ENCODE results near the gene FYCO1. TPM values are rescaled to one million over a fixed set of nuclear protein-coding genes. Genes with fewer than 3 reads are reported as not detected.

Gene FYCO1
- total and polyA plus RNA-seq, 2 experiments from 2014 or later, result 7.5 to 23.0 TPM

DNA sequence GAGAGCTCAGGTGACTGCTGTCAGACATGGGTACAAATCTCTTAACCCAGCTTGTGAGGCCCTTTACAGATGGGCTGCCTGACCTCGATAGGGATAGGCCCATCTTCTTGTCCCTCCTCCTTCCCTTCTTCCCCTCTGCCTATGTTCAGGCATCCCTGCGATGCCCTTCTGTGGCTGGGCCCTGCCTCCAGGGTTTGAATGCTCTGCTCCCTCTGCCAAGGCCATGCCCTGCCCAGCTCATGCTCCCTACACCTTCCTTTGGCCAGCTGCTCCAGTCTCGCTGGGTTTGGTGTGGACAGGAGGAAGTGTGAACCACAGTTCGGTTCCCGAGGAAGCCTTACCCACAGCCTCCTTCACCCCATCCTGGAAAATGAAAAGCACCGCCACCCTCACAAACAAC is 4.3 kb downstream of the FYCO1 start:
- no peak overlapping the region for H3K4me3 ChIP-seq
- peaks cover 85% of the 10 kb centered on the region for H3K79me2 ChIP-seq
- H3K4me2 ChIP-seq, result no peak overlapping the region
- no peaks in the 10 kb centered on the region for H3K9me2 ChIP-seq (replicated peaks; ENCODE audit: insufficient read depth)
- no peaks in the 10 kb centered on the region for H3K27me3 ChIP-seq
- H3K36me3 ChIP-seq (replicated peaks; ENCODE audit: insufficient read depth, low read depth), result no peaks in the 10 kb centered on the region
- TF ChIP-seq, protein P1, sequence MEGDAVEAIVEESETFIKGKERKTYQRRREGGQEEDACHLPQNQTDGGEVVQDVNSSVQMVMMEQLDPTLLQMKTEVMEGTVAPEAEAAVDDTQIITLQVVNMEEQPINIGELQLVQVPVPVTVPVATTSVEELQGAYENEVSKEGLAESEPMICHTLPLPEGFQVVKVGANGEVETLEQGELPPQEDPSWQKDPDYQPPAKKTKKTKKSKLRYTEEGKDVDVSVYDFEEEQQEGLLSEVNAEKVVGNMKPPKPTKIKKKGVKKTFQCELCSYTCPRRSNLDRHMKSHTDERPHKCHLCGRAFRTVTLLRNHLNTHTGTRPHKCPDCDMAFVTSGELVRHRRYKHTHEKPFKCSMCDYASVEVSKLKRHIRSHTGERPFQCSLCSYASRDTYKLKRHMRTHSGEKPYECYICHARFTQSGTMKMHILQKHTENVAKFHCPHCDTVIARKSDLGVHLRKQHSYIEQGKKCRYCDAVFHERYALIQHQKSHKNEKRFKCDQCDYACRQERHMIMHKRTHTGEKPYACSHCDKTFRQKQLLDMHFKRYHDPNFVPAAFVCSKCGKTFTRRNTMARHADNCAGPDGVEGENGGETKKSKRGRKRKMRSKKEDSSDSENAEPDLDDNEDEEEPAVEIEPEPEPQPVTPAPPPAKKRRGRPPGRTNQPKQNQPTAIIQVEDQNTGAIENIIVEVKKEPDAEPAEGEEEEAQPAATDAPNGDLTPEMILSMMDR (IDR thresholded peaks at IDR 0.05; ENCODE audit: poor library complexity), result no peak
- no peak for TF ChIP-seq EZH2phosphoT487 (IDR thresholded peaks at IDR 0.05; ENCODE audit: low read depth, severe bottlenecking, unreplicated experiment)
- no peak for TF ChIP-seq EZH2 (IDR thresholded peaks at IDR 0.05; ENCODE audit: borderline replicate concordance)
- no peaks in the 10 kb centered on the region for H3K9me3 ChIP-seq (ENCODE audit: low read depth)
- H3K4me1 ChIP-seq (ENCODE audit: insufficient read depth), result peaks cover 46% of the 10 kb centered on the region
- no peaks in the 10 kb centered on the region for H4K20me1 ChIP-seq (ENCODE audit: insufficient read depth, poor library complexity, severe bottlenecking)
- H3K27ac ChIP-seq, result no peak overlapping the region
- H2AFZ ChIP-seq, result no peak overlapping the region
- WGBS (ENCODE audit: low lambda C conversion rate, missing lambda C conversion rate), result 97% methylated on average over 6 of the region's 6 CpGs
- DNase-seq (ENCODE audit: low spot score), result no peak

DNA sequence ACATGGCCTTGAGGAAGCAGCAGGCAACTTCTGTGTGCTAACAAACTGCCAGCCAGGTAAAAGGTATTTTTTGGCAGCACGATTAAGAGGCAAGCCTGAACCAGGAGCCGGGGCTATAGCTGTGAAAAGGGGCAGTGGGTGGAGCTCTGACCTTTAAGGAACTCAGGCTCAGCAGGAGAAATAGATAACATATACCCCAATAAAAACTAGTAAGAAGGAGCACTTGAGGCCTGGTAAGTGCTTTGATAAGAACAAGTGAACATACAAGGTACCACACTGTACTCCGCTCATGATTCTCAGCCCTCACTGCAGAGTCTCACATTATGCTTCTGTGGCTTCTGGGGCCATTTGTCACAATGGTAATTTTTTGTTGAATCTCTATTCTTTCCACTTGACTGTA is 5.4 kb downstream of the FYCO1 start:
- no peak overlapping the region for H3K4me2 ChIP-seq
- no peaks in the 10 kb centered on the region for H3K27me3 ChIP-seq
- H4K20me1 ChIP-seq (ENCODE audit: insufficient read depth, poor library complexity, severe bottlenecking), result no peaks in the 10 kb centered on the region
- H3K79me2 ChIP-seq, result peaks cover 90% of the 10 kb centered on the region
- TF ChIP-seq, protein P1 (IDR thresholded peaks at IDR 0.05; ENCODE audit: poor library complexity), result no peak
- TF ChIP-seq EZH2phosphoT487 (IDR thresholded peaks at IDR 0.05; ENCODE audit: low read depth, severe bottlenecking, unreplicated experiment), result no peak
- no peak for TF ChIP-seq EZH2 (IDR thresholded peaks at IDR 0.05; ENCODE audit: borderline replicate concordance)
- H3K9me3 ChIP-seq (ENCODE audit: low read depth), result no peaks in the 10 kb centered on the region
- H3K36me3 ChIP-seq (replicated peaks; ENCODE audit: insufficient read depth, low read depth), result no peaks in the 10 kb centered on the region
- 63% methylated on average over 3 of the region's 3 CpGs for WGBS (ENCODE audit: low lambda C conversion rate, missing lambda C conversion rate)
- no peak for DNase-seq (ENCODE audit: low spot score)
- peaks cover 58% of the 10 kb centered on the region for H3K4me1 ChIP-seq (ENCODE audit: insufficient read depth)
- no peak overlapping the region for H2AFZ ChIP-seq
- no peak overlapping the region for H3K4me3 ChIP-seq
- H3K9me2 ChIP-seq (replicated peaks; ENCODE audit: insufficient read depth), result no peaks in the 10 kb centered on the region
- no peak overlapping the region for H3K27ac ChIP-seq

DNA sequence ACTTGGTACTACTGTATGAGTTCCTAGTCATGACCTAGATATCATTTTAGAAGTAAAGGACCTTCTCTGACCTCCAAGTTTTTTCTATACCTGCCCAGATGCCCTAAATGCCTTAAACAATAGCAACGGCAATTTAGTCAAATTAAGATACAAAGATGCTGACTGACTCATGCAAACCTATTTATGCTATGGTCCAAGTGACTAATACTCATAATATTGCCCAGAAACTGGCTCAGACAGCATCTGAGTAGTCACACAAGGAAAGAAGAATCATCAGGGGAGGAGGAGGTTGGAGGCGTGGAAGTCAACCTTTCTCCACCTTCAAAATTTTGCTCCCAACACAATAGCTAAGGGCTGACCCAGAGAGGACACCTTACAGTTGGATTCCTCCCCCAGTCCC is 6.8 kb downstream of the FYCO1 start:
- H3K27me3 ChIP-seq, result no peaks in the 10 kb centered on the region
- H2AFZ ChIP-seq, result no peak overlapping the region
- no peaks in the 10 kb centered on the region for H3K9me3 ChIP-seq (ENCODE audit: low read depth)
- H3K4me1 ChIP-seq (ENCODE audit: insufficient read depth), result peaks cover 62% of the 10 kb centered on the region
- no peak overlapping the region for H3K4me3 ChIP-seq
- TF ChIP-seq EZH2 (IDR thresholded peaks at IDR 0.05; ENCODE audit: borderline replicate concordance) (no peak), EZH2phosphoT487 (IDR thresholded peaks at IDR 0.05; ENCODE audit: low read depth, severe bottlenecking, unreplicated experiment) (no peak)
- TF ChIP-seq, protein P1 (IDR thresholded peaks at IDR 0.05; ENCODE audit: poor library complexity), result no peak
- H3K9me2 ChIP-seq (replicated peaks; ENCODE audit: insufficient read depth), result no peaks in the 10 kb centered on the region
- H3K36me3 ChIP-seq (replicated peaks; ENCODE audit: insufficient read depth, low read depth), result no peaks in the 10 kb centered on the region
- WGBS (ENCODE audit: low lambda C conversion rate, missing lambda C conversion rate), result 88% methylated on average over 2 of the region's 2 CpGs
- peak overlapping the region; percentile 95 for H3K27ac ChIP-seq
- H4K20me1 ChIP-seq (ENCODE audit: insufficient read depth, poor library complexity, severe bottlenecking), result no peaks in the 10 kb centered on the region
- peak overlapping the region; percentile 10 for H3K4me2 ChIP-seq
- DNase-seq (ENCODE audit: low spot score), result peak; percentile 30
- peaks cover 79% of the 10 kb centered on the region for H3K79me2 ChIP-seq

DNA sequence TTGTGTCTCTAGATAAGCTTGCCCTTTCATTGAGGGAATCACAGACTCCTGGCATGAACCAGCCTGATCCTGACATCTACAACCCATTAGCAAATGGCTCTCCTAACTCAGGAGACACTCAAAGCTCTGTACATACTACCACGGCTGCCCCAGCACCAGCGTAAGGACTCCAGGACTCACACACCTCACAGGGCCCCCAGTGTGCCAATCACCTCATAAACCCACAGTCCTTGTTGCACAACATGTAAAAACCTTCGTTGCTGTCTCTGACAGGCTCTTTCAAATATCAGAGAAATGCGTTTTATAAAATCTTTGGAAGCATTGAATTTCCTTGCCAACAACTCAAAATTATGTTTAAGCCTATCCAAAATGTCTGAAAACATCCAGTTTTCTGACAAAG is 7.3 kb downstream of the FYCO1 start:
- H3K79me2 ChIP-seq, result peaks cover 74% of the 10 kb centered on the region
- H3K4me1 ChIP-seq (ENCODE audit: insufficient read depth), result peaks cover 66% of the 10 kb centered on the region
- no peaks in the 10 kb centered on the region for H3K36me3 ChIP-seq (replicated peaks; ENCODE audit: insufficient read depth, low read depth)

More for the DNA sequence above, 7.3 kb downstream of the FYCO1 start:
- peak overlapping the region; percentile 10 for H3K4me2 ChIP-seq
- no peak overlapping the region for H2AFZ ChIP-seq
- no peak overlapping the region for H3K4me3 ChIP-seq
- peak overlapping the region; percentile 95 for H3K27ac ChIP-seq
- no peaks in the 10 kb centered on the region for H3K9me3 ChIP-seq (ENCODE audit: low read depth)
- no peak for TF ChIP-seq EZH2phosphoT487 (IDR thresholded peaks at IDR 0.05; ENCODE audit: low read depth, severe bottlenecking, unreplicated experiment)
- no peak for TF ChIP-seq EZH2 (IDR thresholded peaks at IDR 0.05; ENCODE audit: borderline replicate concordance)
- peak; percentile 46 for DNase-seq (ENCODE audit: low spot score)
- no peaks in the 10 kb centered on the region for H3K9me2 ChIP-seq (replicated peaks; ENCODE audit: insufficient read depth)
- H3K27me3 ChIP-seq, result no peaks in the 10 kb centered on the region
- H4K20me1 ChIP-seq (ENCODE audit: insufficient read depth, poor library complexity, severe bottlenecking), result no peaks in the 10 kb centered on the region
- WGBS (ENCODE audit: low lambda C conversion rate, missing lambda C conversion rate), result 89% methylated on average over 4 of the region's 4 CpGs

All from hepatocyte (in vitro differentiated cells).